Liver (tissue), 9 donors: ENCODE data around the gene JAKMIP1. TPM values are rescaled to one million over a fixed set of nuclear protein-coding genes. Genes with fewer than 3 reads are reported as not detected.

Experiments used
- DNase-seq: peaks from one replicate; pipeline ENCODE4 v3.0.0-alpha.2; 2017; ENCODE audit warnings: low spot score
- H3K27ac ChIP-seq, 2 donors: one replicate each; pipeline ENCODE4 v1.7.0; 2013; ENCODE audit warnings: inconsistent platforms in 2 of 2, low read length in 2 of 2, control low read depth in 1 of 2, low read depth in 1 of 2, mild to moderate bottlenecking in 1 of 2
- H3K27me3 ChIP-seq, 4 donors: one replicate each; pipeline versions ENCODE4 v1.6.1 to v1.7.0; 2013; ENCODE audit warnings: low read length in 3 of 4, inconsistent platforms in 1 of 4, mild to moderate bottlenecking in 1 of 4, moderate library complexity in 1 of 4; ENCODE audit not compliant: control insufficient read depth in 4 of 4, insufficient read depth in 4 of 4
- H3K36me3 ChIP-seq, 4 donors: one replicate each; pipeline versions ENCODE4 v1.6.1 to v1.7.0; 2013; ENCODE audit warnings: low read length in 3 of 4, mild to moderate bottlenecking in 3 of 4, low read depth in 1 of 4, moderate library complexity in 1 of 4; ENCODE audit not compliant: control insufficient read depth in 4 of 4, insufficient read depth in 3 of 4
- H3K4me1 ChIP-seq, 4 donors: one replicate each; pipeline versions ENCODE4 v1.6.1 to v1.7.0; 2013; ENCODE audit warnings: low read length in 3 of 4, mild to moderate bottlenecking in 3 of 4, moderate library complexity in 1 of 4; ENCODE audit not compliant: control insufficient read depth in 4 of 4, insufficient read depth in 4 of 4
- H3K4me3 ChIP-seq, 3 donors: one replicate each; pipeline versions ENCODE4 v1.6.1 to v1.7.0; 2013; ENCODE audit warnings: low read length in 3 of 3, control low read depth in 1 of 3, low read depth in 1 of 3, mild to moderate bottlenecking in 1 of 3
- H3K9ac ChIP-seq, 2 donors: one replicate each; pipeline ENCODE4 v1.7.0; 2013; ENCODE audit warnings: low read length in 2 of 2, mild to moderate bottlenecking in 2 of 2, moderate library complexity in 2 of 2, control low read depth in 1 of 2, low read depth in 1 of 2
- H3K9me3 ChIP-seq, 4 donors: one replicate each; pipeline versions ENCODE4 v1.6.1 to v1.7.0; 2013; ENCODE audit warnings: low read length in 3 of 4; ENCODE audit not compliant: control insufficient read depth in 4 of 4
- EGR1 ChIP-seq, 2 donors: IDR thresholded peaks; 2 replicates each; pipeline ENCODE4 v1.6.1; 2016 to 2018; ENCODE audit warnings: antibody characterized with exemption in 2 of 2, low read depth in 2 of 2
- FOXA1 ChIP-seq: IDR thresholded peaks from 2 replicates; pipeline ENCODE4 v1.6.1; 2016; ENCODE audit warnings: antibody characterized with exemption
- FOXA2 ChIP-seq: IDR thresholded peaks from 2 replicates; pipeline ENCODE4 v1.6.1; 2016; ENCODE audit warnings: antibody characterized with exemption
- GABPA ChIP-seq, 2 donors: IDR thresholded peaks in 1 of 2; conservative IDR thresholded peaks in 1 of 2; 2 replicates each; pipeline ENCODE4 v1.6.1; 2016; ENCODE audit warnings: antibody characterized with exemption in 2 of 2, mild to moderate bottlenecking in 1 of 2, moderate library complexity in 1 of 2
- HNF4A ChIP-seq, 2 donors: conservative IDR thresholded peaks; 2 replicates each; pipeline ENCODE4 v1.6.1; 2016; ENCODE audit warnings: antibody characterized with exemption in 2 of 2, mild to moderate bottlenecking in 2 of 2
- HNF4G ChIP-seq: IDR thresholded peaks from 2 replicates; pipeline ENCODE4 v1.6.1; 2016; ENCODE audit warnings: antibody characterized with exemption
- JUND ChIP-seq, 2 donors: IDR thresholded peaks; 2 replicates each; pipeline ENCODE4 v1.6.1; 2016; ENCODE audit warnings: antibody characterized with exemption in 2 of 2
- NR2F2 ChIP-seq: IDR thresholded peaks from 2 replicates; pipeline ENCODE4 v1.6.1; 2016; ENCODE audit warnings: antibody characterized with exemption
- RAD21 ChIP-seq, 2 donors: IDR thresholded peaks; 2 replicates each; pipeline ENCODE4 v1.6.1; 2016; ENCODE audit warnings: antibody characterized with exemption in 2 of 2, mild to moderate bottlenecking in 2 of 2
- RXRA ChIP-seq, 2 donors: IDR thresholded peaks; 2 replicates each; pipeline ENCODE4 v1.6.1; 2017 to 2018; ENCODE audit warnings: antibody characterized with exemption in 2 of 2, mild to moderate bottlenecking in 1 of 2
- SP1 ChIP-seq: IDR thresholded peaks from 2 replicates; pipeline ENCODE4 v1.6.1; 2018; ENCODE audit warnings: antibody characterized with exemption, mild to moderate bottlenecking
- TAF1 ChIP-seq: conservative IDR thresholded peaks from 2 replicates; pipeline ENCODE4 v1.6.1; 2016; ENCODE audit warnings: antibody characterized with exemption, mild to moderate bottlenecking
- YY1 ChIP-seq: IDR thresholded peaks from 2 replicates; pipeline ENCODE4 v1.6.1; 2016; ENCODE audit warnings: antibody characterized with exemption, mild to moderate bottlenecking
- WGBS: extraction: QIAGEN DNeasy Blood & Tissue Kit; methylation state at CpG from one replicate; pipeline ENCODE4 v1.1.7; 2013; 5-methylcytosine and 5-hydroxymethylcytosine counted together
- polyA plus RNA-seq, 2 donors: library from polyadenylated mRNA; stranded (reverse) in 1 of 2; unstranded in 1 of 2; fragments of 200-250 nt in 1 of 2; fragments of >200 nt in 1 of 2; fragmentation: Nextera tagmentation in 1 of 2; extraction: Ambion mirVana in 1 of 2; gene quantifications; one replicate each; pipeline versions ENCODE4 v1.2.1 to v1.2.3, GENCODE V29; 2013 to 2015
- total RNA-seq, 2 donors: library from RNA; depleted of rRNA; stranded (reverse); fragments of >200 nt; gene quantifications; one replicate each; pipeline ENCODE4 v1.2.3, GENCODE V29; 2014
- TF ChIP-seq, protein P1 (sequence below): IDR thresholded peaks from 2 replicates; pipeline ENCODE4 v1.6.1; 2016; ENCODE audit warnings: antibody characterized with exemption
- TF ChIP-seq, protein P2 (sequence below): IDR thresholded peaks from 2 replicates; pipeline ENCODE4 v1.6.1; 2016; ENCODE audit warnings: antibody characterized with exemption
- TF ChIP-seq, protein P3 (sequence below): fragments of 150-350 bp; IDR thresholded peaks from 2 replicates; pipeline ENCODE4 v1.5.1; 2017; ENCODE audit warnings: improper control_type of control experiment, low read depth, low read length; ENCODE audit not compliant: missing input control
- TF ChIP-seq, protein P4 (sequence below): IDR thresholded peaks from 2 replicates; pipeline ENCODE4 v1.6.1; 2016; ENCODE audit warnings: antibody characterized with exemption
- TF ChIP-seq, protein P5 (sequence below): IDR thresholded peaks from 2 replicates; pipeline ENCODE4 v1.6.1; 2016; ENCODE audit warnings: antibody characterized with exemption, mild to moderate bottlenecking
- donor health status: healthy.
- donor health status: healthy.
- donor health status: healthy.
- donor health status: healthy.
- donor health status: healthy.

Gene JAKMIP1
- total and polyA plus RNA-seq, 4 donors = 0.08 to 0.50 TPM; not detected in 2

DNA sequence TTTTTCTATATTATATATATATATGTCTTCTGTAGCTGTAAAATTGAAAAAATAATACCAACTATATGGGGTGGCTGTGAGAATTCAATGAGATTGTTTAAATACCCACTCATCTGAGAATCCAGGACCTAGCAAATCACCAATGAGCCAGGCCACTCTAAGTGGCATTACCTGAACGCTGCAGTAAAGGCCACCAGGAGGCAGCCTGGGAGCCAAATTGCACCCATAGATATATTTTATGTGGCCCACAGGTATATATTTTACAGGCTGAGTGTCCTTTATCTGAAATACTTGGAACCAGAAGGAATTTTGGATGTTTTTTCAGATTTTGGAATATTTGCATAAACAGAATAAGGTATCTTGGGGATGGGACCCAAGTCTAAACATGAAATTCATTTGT, 124.0 kb downstream of the JAKMIP1 start (continued):
- TF ChIP-seq GABPA (IDR thresholded peaks at IDR 0.05 in 1 of 2, conservative IDR thresholded peaks at IDR 0.05 in 1 of 2) = no peak
- TF ChIP-seq, protein P1, sequence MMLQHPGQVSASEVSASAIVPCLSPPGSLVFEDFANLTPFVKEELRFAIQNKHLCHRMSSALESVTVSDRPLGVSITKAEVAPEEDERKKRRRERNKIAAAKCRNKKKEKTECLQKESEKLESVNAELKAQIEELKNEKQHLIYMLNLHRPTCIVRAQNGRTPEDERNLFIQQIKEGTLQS = no peak

DNA sequence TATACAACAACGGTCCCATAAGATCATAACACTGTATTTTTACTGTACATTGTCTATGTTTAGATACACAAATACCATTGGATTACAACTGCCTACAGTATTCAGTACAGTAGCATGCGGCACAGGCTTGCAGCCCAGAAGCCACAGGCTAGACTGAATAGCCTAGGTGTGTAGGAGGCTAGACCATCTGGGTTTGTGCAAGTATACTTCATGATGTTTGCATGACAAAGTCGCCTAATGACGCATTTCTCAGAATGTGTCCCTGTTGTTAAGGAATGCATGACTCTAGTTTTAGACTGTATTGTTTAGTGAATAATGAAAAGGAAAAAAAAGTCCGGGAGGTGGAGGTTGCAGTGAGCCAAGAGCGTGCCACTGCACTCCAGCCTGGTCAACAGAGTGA, 125.6 kb downstream of the JAKMIP1 start:
- no peak for DNase-seq
- no peak for TF ChIP-seq GABPA (IDR thresholded peaks at IDR 0.05 in 1 of 2, conservative IDR thresholded peaks at IDR 0.05 in 1 of 2)
- no peak for TF ChIP-seq FOXA2
- no peak for TF ChIP-seq RAD21 (IDR thresholded peaks at IDR 0.05)
- TF ChIP-seq TAF1 = no peak
- TF ChIP-seq FOXA1 = no peak
- TF ChIP-seq JUND (IDR thresholded peaks at IDR 0.05) = no peak
- no peak for TF ChIP-seq NR2F2
- no peak for TF ChIP-seq RXRA (IDR thresholded peaks at IDR 0.05)
- TF ChIP-seq, protein P1 = no peak
- no peak for TF ChIP-seq SP1
- TF ChIP-seq, protein P2, sequence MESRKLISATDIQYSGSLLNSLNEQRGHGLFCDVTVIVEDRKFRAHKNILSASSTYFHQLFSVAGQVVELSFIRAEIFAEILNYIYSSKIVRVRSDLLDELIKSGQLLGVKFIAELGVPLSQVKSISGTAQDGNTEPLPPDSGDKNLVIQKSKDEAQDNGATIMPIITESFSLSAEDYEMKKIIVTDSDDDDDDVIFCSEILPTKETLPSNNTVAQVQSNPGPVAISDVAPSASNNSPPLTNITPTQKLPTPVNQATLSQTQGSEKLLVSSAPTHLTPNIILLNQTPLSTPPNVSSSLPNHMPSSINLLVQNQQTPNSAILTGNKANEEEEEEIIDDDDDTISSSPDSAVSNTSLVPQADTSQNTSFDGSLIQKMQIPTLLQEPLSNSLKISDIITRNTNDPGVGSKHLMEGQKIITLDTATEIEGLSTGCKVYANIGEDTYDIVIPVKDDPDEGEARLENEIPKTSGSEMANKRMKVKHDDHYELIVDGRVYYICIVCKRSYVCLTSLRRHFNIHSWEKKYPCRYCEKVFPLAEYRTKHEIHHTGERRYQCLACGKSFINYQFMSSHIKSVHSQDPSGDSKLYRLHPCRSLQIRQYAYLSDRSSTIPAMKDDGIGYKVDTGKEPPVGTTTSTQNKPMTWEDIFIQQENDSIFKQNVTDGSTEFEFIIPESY = no peak
- TF ChIP-seq HNF4A (conservative IDR thresholded peaks at IDR 0.05) = no peak
- no peak for TF ChIP-seq EGR1 (IDR thresholded peaks at IDR 0.05; ENCODE audit: low read depth in 2 of 2)
- TF ChIP-seq, protein P3, sequence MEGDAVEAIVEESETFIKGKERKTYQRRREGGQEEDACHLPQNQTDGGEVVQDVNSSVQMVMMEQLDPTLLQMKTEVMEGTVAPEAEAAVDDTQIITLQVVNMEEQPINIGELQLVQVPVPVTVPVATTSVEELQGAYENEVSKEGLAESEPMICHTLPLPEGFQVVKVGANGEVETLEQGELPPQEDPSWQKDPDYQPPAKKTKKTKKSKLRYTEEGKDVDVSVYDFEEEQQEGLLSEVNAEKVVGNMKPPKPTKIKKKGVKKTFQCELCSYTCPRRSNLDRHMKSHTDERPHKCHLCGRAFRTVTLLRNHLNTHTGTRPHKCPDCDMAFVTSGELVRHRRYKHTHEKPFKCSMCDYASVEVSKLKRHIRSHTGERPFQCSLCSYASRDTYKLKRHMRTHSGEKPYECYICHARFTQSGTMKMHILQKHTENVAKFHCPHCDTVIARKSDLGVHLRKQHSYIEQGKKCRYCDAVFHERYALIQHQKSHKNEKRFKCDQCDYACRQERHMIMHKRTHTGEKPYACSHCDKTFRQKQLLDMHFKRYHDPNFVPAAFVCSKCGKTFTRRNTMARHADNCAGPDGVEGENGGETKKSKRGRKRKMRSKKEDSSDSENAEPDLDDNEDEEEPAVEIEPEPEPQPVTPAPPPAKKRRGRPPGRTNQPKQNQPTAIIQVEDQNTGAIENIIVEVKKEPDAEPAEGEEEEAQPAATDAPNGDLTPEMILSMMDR = no peak
- no peak for TF ChIP-seq HNF4G
- no peaks in the 10 kb centered on the region for H3K9me3 ChIP-seq
- WGBS = 92% methylated on average over 6 of the region's 6 CpGs
- H3K27ac ChIP-seq = no peak overlapping the region
- H3K9ac ChIP-seq = no peak overlapping the region
- no peaks in the 10 kb centered on the region for H3K36me3 ChIP-seq
- H3K4me3 ChIP-seq = no peak overlapping the region
- H3K27me3 ChIP-seq = no peaks in the 10 kb centered on the region
- peaks cover 5 to 15% (median 13%) of the 10 kb centered on the region in 4 donors for H3K4me1 ChIP-seq

DNA sequence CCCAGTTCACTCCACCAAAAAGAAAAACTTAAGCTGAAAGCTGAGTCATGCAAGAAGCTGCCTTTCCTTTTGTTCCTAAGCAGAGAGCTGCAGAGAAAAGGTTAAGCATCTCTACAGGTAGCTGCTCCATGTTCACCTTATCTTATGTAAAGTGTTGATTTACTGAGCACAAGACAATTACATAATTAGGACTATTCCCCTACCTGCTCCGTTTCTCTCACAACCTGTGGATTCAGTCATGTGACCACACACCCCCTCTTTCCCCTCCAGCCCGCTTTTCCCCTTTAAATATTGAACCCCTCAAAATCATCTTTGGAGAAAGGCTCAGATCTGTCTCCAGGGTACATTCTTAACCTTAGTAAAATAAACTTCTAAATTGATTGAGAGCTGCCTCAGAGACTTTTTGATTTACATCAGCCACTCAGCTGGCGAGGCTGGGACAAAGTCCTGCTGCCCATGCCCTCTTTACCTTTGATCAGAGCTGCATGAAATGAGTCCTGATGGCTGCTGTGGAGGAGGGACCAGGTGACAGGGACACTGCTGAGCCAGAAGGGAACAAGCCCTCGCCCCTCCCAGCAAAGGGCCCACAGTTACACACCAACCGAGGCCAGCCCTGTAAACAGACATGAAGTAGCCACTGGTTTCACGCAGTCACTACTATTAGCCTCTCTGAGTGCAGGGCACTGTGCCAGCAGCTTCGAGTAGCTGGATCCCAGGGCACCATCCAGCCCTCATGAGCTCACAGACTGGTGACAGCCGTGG, 128.2 kb downstream of the JAKMIP1 start:
- 24% methylated on average over 8 of the region's 8 CpGs for WGBS
- H3K27ac ChIP-seq = peak overlapping the region; percentile 42 to 50

More for the DNA sequence above, 128.2 kb downstream of the JAKMIP1 start:
- Histone ChIP-seq H3K27me3 (no peaks in the 10 kb centered on the region), H3K9me3 (no peaks in the 10 kb centered on the region), H3K9ac (no peak overlapping the region), H3K4me1 (peaks cover 5 to 15% (median 13%) of the 10 kb centered on the region in 4 donors), H3K36me3 (no peaks in the 10 kb centered on the region), H3K4me3 (no peak overlapping the region)
- DNase-seq = peak; percentile 44
- TF ChIP-seq FOXA2 (peak; percentile 5), RXRA (IDR thresholded peaks at IDR 0.05) (peak; percentile 65 to 76), SP1 (peak; percentile 96), HNF4G (peak; percentile 63), JUND (IDR thresholded peaks at IDR 0.05) (peak; percentile 49 to 61), FOXA1 (no peak), NR2F2 (no peak), HNF4A (conservative IDR thresholded peaks at IDR 0.05) (peak; percentile 95 to 96), YY1 (peak; percentile 86)
- TF ChIP-seq, protein P4, sequence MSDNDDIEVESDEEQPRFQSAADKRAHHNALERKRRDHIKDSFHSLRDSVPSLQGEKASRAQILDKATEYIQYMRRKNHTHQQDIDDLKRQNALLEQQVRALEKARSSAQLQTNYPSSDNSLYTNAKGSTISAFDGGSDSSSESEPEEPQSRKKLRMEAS = peak; percentile 48
- TF ChIP-seq, protein P5, sequence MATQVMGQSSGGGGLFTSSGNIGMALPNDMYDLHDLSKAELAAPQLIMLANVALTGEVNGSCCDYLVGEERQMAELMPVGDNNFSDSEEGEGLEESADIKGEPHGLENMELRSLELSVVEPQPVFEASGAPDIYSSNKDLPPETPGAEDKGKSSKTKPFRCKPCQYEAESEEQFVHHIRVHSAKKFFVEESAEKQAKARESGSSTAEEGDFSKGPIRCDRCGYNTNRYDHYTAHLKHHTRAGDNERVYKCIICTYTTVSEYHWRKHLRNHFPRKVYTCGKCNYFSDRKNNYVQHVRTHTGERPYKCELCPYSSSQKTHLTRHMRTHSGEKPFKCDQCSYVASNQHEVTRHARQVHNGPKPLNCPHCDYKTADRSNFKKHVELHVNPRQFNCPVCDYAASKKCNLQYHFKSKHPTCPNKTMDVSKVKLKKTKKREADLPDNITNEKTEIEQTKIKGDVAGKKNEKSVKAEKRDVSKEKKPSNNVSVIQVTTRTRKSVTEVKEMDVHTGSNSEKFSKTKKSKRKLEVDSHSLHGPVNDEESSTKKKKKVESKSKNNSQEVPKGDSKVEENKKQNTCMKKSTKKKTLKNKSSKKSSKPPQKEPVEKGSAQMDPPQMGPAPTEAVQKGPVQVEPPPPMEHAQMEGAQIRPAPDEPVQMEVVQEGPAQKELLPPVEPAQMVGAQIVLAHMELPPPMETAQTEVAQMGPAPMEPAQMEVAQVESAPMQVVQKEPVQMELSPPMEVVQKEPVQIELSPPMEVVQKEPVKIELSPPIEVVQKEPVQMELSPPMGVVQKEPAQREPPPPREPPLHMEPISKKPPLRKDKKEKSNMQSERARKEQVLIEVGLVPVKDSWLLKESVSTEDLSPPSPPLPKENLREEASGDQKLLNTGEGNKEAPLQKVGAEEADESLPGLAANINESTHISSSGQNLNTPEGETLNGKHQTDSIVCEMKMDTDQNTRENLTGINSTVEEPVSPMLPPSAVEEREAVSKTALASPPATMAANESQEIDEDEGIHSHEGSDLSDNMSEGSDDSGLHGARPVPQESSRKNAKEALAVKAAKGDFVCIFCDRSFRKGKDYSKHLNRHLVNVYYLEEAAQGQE = peak; percentile 45
- TF ChIP-seq, protein P2 = no peak
